Vagina (tissue), 2 donors: Measurements from ENCODE around the gene CCBE1.

Experiments
- POLR2A ChIP-seq, 2 donors: fragments of 450-650 bp; IDR thresholded peaks; one replicate each; pipeline ENCODE4 v1.6.1; 2017; ENCODE audit warnings: antibody characterized with exemption in 2 of 2, mild to moderate bottlenecking in 2 of 2, moderate library complexity in 2 of 2
- POLR2AphosphoS5 ChIP-seq, 2 donors: sonication (generic); formaldehyde crosslinking; IDR thresholded peaks; one replicate each; pipeline ENCODE4 v1.9.0; 2017; ENCODE audit warnings: antibody characterized with exemption in 2 of 2, mild to moderate bottlenecking in 2 of 2, low read depth in 1 of 2; ENCODE audit not compliant: insufficient read depth in 1 of 2
- TF ChIP-seq, protein P1 (sequence below), 3 experiments: fragments of 450-650 bp in 2 of 3; fragments of 200-600 bp in 1 of 3; sonication (generic) in 1 of 3; IDR thresholded peaks; one replicate each; pipeline ENCODE4 v1.5.1; 2017 to 2019; ENCODE audit warnings: antibody characterized with exemption in 3 of 3, mild to moderate bottlenecking in 2 of 3, moderate library complexity in 2 of 3

DNA sequence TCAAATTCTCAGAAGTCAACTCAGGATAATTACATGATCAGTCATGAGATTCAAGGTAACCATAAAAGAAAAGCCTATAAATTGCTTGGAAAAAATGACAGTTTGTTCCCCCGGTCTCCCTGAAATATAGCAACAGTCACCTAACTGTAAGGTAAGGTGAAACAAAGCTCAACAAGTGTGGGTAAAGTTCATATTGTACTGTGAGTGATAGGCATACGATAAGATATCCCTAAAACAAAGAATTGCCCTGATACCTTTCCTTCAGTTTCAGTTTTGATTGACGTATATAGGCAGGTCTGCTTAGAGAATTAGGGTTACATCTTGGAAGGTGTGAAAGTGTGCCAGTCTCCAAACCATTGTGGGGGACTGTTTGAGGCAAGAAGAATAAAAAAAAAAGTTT is 4.0 kb upstream of the CCBE1 start:
- TF ChIP-seq POLR2A (IDR thresholded peaks at IDR 0.05) (no peak), POLR2AphosphoS5 (IDR thresholded peaks at IDR 0.05; ENCODE audit: insufficient read depth in 1 of 2, low read depth in 1 of 2) (no peak)
- TF ChIP-seq, protein P1, sequence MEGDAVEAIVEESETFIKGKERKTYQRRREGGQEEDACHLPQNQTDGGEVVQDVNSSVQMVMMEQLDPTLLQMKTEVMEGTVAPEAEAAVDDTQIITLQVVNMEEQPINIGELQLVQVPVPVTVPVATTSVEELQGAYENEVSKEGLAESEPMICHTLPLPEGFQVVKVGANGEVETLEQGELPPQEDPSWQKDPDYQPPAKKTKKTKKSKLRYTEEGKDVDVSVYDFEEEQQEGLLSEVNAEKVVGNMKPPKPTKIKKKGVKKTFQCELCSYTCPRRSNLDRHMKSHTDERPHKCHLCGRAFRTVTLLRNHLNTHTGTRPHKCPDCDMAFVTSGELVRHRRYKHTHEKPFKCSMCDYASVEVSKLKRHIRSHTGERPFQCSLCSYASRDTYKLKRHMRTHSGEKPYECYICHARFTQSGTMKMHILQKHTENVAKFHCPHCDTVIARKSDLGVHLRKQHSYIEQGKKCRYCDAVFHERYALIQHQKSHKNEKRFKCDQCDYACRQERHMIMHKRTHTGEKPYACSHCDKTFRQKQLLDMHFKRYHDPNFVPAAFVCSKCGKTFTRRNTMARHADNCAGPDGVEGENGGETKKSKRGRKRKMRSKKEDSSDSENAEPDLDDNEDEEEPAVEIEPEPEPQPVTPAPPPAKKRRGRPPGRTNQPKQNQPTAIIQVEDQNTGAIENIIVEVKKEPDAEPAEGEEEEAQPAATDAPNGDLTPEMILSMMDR (IDR thresholded peaks at IDR 0.05) = no peak
